ENCODE data around the gene NKX2-1. TPM values are rescaled to one million over a fixed set of nuclear protein-coding genes. Genes with fewer than 3 reads are reported as not detected.

Gene NKX2-1
- total and polyA plus RNA-seq, 12 donors: not detected

DNA sequence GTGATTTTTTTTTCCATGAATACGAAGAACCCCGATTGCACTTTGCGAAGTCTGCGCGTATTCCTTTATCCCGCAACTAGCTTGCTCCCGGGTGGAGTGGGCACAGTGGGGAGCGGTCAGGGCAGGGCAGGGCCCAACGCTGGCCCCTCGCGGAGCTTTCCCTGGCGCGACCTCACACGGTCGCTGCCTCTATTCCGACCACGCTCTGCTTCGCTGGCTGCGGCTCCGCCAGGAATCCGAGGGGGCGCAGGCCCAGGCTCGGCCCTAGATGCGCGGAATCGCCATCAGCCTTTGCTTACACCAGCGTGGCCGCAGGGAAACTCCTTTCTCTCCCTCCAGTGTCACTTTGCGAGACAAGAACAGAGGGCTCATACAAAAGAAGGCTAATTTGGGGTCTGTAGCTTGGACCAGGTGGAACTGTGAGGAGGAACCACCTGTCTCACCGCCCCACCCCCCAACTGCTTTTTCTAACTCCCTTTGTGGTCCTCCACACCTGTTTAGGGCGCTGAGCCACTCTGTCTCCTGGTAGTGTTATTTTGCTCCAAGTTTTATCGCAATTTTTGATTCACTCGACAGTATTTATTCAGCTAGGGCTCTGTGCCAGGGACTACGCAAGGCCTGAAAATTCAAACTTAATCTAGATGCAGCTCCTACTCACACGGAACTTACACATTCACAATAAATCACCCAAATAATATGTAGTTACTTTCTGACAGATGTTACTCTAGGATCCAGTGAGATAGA, 3.1 kb upstream of the NKX2-1 start:
- intact Hi-C loops (cut with DNase I): loop anchor here in 1 of 10 donors (10.0 kb wide), 1 partner anchor 448 kb away; no protein-coding TSS in a partner anchor

DNA sequence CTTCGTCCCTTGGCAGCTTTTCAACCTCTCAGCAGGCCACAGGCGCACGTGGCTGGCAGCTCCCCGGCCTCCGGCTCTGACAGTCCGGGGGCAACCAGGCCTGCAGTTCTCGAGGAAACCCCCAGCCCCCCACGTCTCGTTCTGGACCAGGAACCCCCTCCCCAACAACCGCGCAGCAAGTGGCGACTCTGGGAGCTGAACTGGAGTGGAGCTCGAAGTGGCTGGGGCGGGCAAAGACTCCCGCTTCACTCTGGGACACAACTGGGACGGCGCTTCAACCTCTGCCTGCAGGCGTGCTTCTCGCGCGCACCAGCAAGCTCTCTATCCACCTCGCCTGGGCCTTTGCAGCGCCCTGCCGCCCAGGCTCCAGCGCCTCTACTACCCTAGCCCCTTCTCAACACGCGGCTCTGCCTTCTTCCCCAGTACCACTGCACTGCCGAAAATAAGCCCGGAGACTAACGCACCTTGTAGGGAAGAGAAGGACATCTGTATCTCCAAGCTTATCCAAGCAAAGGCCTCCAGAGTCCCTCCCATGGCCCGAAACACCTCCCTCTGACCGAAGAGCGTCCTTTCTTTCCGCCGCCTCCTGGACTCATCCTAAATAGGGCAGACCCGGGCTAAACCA, 2.4 kb upstream of the NKX2-1 start:
- ATAC-seq: no peak
- Histone ChIP-seq H3K4me1 (peaks cover 6 to 46% (median 39%) of the 10 kb centered on the region in 9 donors), H3K36me3 (no peaks in the 10 kb centered on the region), H3K27ac (no peak overlapping the region), H3K9me3 (no peaks in the 10 kb centered on the region), H3K4me3 (no peak overlapping the region), H3K27me3 (peaks cover 71 to 100% (median 100%) of the 10 kb centered on the region in 7 donors)
- WGBS, 2 donors: 2 to 4% methylated on average over 36 of the region's 36 CpGs
- no peak for TF ChIP-seq CTCF (IDR thresholded peaks at IDR 0.05)
- intact Hi-C loops (cut with DNase I): loop anchor here in 1 of 10 donors (10.0 kb wide), 1 partner anchor 448 kb away; no protein-coding TSS in a partner anchor
- no peak for DNase-seq

More for the DNA sequence above, 3.1 kb upstream of the NKX2-1 start:
- H3K9me3 ChIP-seq: no peaks in the 10 kb centered on the region
- H3K27me3 ChIP-seq: peaks cover 64 to 100% (median 100%) of the 10 kb centered on the region in 7 donors
- peaks cover 6 to 44% (median 35%) of the 10 kb centered on the region in 9 donors for H3K4me1 ChIP-seq
- TF ChIP-seq CTCF (IDR thresholded peaks at IDR 0.05): no peak
- 7 to 8% methylated on average over 35 of the region's 35 CpGs for WGBS, 2 donors
- no peaks in the 10 kb centered on the region for H3K36me3 ChIP-seq
- DNase-seq (no peak), ATAC-seq (no peak)
- H3K4me3 ChIP-seq: no peak overlapping the region
- H3K27ac ChIP-seq: no peak overlapping the region

DNA sequence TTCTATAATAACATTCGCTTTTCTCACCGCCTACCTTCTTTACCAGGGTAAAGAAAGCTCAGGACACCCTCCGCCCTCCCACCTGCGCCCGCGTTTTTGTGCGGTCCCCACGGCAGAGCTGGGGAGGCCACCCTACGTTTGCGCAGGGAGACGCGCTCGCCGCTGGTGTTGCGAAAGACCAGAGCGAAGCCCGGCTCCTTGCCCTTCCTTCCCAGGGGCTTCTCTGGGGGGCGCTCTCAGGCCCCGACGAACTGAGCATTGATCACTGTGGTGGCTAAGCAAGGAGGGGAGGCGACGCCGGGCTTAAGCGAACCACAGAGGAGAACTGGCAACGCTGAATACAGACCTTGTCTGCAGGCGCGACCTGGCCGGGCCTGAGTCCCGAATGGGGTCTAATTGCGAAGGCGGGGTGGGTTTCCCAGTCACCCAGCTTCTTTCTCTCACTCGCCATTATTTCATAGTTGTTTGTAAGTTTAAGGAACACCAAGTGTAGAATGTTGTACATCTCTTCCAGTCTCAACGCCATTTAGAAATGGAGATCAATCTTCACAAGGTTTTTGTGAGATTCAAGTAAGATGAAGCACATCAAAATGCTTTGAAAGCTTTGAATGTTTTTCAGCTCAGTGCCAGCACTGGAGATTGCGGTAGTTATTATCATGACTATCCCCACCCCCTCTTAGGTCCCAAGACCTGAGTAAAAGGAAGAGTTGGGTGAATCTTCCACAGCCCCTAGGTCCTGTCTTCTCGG, 1.7 kb upstream of the NKX2-1 start:
- 3 to 5% methylated on average over 35 of the region's 35 CpGs for WGBS, 2 donors
- H3K27ac ChIP-seq: no peak overlapping the region
- peak overlapping the region in 1 of 10 donors; percentile 40 for H3K4me3 ChIP-seq
- ATAC-seq (no peak), DNase-seq (no peak)
- H3K9me3 ChIP-seq: no peaks in the 10 kb centered on the region
- no peaks in the 10 kb centered on the region for H3K36me3 ChIP-seq
- TF ChIP-seq CTCF (IDR thresholded peaks at IDR 0.05): no peak
- H3K27me3 ChIP-seq: peaks cover 76 to 100% (median 100%) of the 10 kb centered on the region in 7 donors
- H3K4me1 ChIP-seq: peaks cover 6 to 46% (median 39%) of the 10 kb centered on the region in 9 donors
- intact Hi-C loops (cut with DNase I): loop anchor here in 1 of 10 donors (10.0 kb wide), 1 partner anchor 447 kb away; no protein-coding TSS in a partner anchor
